COLO668 (cell line): ENCODE data around the gene SNX10.

Source experiments
- DNase-seq: peaks from one replicate; lab custom pipeline; 2025; ENCODE audit not compliant: unreplicated experiment; lab: John Stamatoyannopoulos, UW

SNX10 gene

DNA sequence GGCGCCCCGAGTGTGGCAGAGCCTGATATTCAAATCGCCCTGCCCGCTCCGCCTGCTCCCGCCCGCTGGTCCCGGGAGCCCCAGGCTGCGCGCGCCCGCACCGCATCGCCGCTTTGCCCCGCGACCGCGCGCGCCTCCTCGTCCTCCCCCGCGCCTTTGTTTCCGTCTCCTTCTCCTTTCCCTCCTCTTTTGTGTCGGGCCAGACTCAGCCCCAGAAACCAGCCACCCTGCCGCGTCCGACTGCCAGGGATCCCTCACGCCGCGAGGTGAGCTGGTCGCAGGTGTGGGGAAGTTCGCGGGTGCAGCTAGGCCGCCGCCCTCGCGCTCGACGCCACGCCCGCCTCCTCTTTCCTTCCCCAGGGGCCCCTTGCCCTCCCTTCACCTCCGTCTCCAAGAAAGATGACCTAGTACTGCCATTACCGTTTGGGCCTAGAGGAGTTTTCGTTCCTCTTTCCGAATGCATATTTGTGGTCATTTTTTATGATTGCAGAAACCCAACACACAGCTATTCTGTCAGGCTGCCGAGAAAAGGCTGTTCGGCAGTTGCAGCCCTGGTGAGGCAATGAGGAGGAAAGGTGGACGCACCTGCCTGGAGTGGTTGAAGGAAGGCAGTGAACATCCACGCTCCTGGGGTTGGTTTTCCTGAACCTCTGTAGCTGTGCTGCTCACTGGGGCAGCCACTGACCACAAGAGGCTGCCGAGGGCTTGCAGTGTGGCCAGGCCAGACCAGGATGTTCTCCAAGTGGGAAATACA, 107.3 kb downstream of the SNX10 start:
- DNase-seq = peak; percentile 96

DNA sequence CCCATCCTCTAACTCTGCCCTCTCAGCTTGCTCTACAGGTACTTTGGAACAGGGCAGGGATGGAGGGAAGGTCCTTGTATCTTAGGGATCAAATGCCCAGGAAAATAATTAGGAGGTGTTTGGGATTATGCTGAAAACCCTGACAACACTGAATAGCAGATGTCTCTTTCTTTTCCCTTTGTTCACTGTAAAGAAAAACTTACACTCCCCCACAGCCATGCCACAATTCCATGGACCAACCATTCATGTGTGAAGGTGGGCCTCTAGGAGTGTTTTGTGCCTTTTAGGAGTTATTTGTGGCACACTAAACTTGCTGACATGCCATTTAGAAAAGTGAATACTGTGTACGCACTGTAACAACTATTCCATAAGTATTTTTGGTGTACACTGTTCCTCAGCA, 108.1 kb downstream of the SNX10 start:
- no peak for DNase-seq

DNA sequence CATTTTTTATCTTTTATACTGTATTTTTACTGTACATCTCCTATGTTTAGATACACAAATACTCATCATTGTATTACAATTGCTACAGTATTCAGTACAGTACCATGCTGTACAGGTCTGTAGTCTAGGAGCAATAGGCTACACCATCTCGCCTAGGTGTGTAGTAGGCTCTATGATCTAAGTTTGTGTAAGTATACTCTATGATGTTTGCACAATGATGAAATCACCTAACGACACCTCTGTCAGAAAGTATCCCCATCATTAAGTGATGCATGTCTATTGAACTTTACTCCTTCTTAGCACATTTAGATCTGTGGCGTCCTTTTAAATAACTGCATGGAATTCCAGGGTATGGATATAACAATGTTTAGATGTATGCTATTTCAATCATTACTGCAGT, 112.0 kb downstream of the SNX10 start:
- DNase-seq = no peak

DNA sequence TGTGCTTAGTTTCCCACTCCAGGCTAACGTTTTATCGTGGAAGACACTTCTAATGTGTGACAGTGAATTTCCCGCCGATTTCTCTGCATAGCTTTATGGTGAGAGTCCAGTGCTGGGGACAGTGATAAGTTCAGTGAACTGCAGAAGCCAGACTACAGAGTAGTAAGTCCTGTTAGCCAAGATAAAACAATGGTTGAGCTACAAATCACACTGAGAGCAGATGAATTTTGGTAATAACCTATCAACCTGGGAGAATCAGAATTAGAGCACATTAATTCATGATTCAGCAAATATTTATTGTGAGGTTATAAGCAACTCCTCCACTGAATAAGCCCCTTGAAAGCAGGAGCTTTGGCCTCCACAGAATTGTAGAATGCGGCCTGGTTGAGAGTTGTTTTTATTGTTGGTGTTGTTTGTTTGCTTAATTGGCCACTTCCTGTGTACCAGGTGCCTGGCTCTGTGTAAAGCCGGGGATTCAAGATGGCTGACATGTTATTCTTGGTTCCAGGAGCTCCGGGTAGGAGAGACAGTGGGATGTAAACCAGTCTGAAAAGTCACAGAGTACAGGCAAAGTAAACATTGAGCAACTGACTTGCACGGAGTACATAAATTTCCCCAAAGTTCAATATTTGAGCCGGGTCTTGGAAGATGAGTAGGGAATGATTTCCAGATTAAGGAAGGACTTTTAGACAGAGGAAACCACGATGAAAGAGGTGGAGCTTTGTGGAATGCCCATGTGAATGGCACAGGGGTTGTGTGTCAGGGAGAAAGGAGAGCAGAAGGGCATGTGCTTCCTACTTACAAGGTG, 112.7 kb downstream of the SNX10 start:
- DNase-seq = no peak

DNA sequence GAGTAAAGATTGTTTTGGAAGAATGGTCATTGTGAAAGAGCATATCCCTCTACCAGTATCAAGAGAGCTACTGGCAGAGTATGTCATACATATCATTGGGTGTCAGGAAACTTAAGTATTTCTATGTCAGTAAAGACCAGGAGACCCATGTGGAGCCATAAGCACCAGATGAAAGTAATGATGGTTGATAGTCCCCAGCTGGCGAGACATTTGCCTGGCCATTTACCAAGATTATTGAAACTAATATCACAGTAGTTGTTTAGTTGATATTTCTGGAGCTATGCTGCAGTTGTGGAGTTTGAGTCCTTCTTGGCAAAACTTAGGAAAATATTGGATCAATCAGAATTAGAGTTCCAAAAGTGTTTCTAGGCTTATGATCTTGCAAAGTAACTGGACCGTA, 114.8 kb downstream of the SNX10 start:
- DNase-seq = no peak

DNA sequence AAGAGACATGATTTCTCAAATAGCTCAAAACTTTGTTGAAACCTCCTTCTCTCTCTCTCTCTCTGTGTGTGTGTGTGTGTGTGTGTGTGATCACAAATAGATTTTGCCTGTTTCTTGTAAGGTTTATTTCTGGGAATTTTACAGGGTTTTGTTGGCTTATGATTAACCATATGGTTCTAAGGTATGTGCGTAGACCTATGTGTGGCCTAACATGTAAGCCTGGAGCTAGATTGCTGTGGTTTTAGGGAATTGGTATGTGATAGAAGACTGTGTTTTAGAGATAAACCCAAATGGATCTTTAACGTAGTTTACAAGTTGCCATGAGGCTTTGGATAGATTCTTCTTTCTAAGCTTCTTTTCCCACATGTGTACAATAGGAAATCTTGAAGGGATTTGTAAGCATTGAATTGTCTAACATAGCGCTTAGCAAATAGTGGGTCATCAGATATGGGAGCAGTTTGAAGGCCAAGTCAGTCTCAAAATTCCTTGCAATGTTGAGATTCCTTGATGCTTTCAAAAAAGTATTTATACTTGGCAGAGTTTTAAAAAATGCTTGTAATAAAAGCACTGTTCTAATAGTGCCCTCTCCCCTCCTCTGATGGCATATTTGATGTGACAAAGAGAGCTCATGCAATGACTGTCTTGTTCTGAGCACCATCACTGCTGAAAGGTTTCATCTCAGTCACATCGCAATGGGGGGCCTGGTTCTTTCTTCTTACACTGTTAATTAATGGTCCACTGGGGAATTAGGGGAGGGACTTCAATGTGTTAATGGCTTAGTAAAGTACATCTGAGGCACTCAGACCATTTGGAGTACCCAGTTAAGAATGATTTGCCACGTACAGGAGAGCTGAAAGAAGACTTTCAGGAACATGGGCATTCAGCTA, 118.2 kb downstream of the SNX10 start:
- DNase-seq = no peak

DNA sequence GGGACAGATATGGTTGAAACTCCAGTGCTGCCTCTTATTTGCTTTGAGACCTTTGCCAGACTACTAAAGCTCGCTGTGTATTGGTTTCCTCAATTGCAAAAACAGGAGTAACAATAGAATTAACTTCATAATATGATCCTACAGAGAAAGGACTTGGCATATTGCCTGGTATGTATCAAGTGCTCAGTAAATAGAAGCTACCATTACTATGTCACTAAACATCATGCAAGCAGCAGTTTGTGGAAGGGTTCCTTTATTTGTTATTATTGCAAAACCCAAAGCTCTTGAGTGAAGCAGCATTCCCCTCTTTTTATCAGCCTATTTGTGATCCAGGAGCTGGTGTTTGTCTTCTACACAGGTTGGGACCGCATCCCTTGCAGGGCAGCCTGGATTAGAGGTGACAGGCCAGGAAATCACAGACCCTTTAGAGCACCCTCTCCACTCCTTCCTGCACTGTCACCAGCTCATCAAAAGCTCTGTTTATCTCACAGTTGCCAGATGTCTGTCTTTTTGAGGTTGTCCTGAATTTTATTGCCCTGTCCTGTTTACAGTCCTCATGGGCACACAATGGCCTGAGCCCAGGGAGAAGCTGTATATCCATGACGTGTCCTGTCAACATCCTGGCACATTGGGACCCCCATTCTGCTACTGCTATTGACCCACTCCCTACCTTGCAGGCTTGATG, 121.5 kb downstream of the SNX10 start:
- DNase-seq = peak; percentile 89

DNA sequence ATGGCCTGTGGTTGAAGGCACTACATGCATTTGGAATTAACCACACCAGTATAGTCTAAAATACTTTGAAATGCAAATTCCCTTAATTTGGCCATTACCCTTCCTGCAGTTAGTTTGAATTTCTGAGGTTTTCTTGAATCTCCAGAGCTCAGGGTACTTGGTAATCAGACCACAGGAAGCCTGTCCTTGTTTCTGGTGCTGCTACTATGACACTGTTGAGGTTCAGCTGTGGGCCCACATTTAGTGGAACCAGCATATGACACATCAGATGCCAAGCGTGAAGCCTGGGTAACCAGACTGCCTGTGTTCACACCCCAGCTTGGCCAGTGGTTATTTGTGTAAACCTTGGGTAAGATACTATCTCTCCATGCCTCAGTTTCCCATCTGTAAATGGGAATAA, 124.3 kb downstream of the SNX10 start:
- DNase-seq = no peak

DNA sequence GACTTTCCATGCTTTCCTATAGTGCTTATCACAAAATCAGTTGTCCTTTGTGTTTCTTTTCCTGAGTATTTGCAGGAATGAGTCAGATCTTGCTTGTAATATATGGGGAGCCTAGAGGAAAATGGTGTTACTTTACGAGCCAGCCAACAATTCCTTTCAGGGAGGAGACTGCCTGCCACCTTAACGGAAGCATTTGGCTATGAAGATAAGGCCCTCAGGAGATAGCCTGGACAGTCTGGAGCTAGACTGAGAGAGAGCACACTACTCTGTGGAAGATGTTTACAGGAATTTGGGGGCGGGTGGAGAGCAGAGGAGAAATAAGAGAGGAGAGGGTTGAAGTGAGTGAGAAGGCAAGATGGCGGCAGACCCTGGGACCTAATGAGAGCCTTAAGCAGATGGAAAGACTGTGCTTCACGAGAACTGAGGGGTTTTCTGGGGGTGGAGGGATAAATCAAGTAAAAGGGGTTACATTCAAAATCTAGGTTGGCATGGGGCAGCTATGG, 126.3 kb downstream of the SNX10 start:
- no peak for DNase-seq

DNA sequence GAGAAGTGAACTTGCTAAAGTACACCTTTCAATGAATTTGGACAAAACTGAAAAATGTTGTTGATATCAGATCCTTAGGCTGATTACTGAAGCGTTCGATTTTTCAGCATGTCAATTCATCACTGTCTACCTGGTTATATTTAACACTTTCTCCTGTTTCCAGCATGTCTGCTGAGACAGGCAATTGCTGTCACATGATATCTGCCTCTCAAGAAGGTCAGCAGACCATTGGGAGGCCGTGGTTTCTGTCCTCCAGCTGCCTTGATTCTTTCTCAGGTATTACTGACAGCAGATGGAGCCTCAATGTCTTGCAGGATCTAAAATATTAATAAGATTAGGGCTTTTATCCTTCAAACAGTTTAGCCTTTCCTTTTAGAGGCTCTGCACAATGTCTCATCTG, 127.5 kb downstream of the SNX10 start:
- no peak for DNase-seq

DNA sequence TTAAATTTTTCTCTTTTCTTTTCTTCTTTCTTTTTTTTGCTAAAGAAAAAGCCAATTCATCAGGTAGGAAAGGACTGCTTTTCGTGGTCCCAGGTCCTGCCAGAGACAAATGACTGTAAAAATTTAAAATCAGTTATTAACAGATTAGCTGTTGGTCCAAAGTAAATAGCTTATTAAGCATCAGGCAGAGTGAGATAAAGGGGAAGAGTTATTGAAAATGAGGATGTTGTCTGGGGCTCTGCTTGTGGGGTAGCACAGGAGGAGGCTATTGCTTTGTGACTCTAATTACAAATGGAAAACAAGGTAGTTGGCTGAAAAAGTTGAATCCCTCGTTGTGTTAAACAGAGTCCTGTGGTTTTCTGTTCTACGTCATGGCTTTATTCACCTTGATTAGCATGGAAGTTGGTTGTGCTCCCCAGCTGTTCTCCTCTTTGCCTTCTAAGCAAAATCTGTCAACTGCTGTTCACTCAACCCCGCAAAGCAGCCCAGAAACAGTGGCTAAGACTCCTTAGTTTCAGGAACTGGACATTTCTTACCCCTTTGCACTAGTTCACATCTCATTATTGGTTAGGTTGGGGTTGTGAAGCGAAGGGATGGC, 128.9 kb downstream of the SNX10 start:
- DNase-seq = no peak

DNA sequence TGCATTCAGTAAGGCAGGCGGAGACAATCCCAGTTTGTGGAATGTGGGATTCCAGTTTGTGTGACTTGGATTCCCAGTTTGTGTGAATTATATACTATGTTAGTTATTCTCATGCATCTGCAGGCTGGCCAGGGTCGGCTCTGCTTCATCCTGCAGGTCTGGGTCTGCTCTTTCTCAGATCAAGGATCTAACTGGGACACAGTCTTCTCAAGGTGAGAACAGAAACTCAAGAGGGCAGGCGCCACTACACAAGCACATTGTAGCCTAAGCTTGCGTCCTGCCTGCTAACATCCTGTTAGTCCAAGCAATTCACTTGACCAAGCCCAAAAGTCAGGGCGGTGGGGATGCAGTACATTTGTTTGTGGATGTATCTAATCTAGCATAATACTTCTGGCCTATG, 131.1 kb downstream of the SNX10 start:
- no peak for DNase-seq

DNA sequence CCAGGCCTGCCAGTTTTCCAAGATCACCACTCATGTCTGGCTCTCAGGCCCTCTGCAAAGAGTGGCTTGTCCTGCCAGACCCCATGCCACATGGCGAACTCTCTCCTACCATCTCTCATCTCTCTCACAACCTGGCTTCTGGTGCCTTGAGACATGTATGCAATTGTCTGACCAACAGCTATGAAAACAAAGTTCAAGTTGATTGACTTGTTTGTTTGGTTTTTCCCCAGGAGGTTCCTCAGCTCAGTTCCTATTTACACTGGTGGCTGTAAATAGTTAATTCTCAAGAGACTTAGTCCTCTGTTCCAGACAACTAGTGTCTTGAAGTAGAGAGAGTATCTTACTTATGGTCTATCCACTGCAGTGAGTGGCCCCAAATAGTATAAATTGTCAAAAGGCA, 131.8 kb downstream of the SNX10 start:
- DNase-seq = no peak
